ENCODE measurements around the gene MMRN1. TPM values are rescaled to one million over a fixed set of nuclear protein-coding genes. Genes with fewer than 3 reads are reported as not detected.

Gene MMRN1
- total and polyA plus RNA-seq, 2 experiments from 2014 or later: not detected

DNA sequence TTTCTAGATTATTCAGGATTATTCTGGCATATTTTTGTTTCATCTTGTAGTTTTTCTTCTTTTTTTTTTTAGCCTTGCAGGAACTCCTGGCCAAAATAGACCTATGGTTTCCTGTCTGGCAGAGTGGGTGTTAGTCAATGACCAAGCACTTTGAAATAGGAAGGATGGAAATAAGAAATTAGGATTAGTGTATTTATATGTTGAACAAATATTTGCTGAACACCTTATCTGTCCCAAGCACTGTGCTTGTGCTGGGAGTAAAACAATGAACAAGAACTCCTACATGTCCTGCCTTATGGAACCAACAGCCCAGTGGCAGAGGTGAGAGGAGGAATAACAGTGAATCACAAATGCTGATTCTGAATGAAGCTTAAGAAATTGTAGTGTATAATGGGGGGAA, 4.5 kb downstream of the MMRN1 start:
- Mint-ChIP-seq H3K27ac (no peak overlapping the region), H3K4me3 (no peak overlapping the region), H3K27me3 (ENCODE audit: insufficient read depth, low read depth, poor library complexity) (no peaks in the 10 kb centered on the region), H3K36me3 (ENCODE audit: low read depth) (no peaks in the 10 kb centered on the region), H3K9me3 (no peaks in the 10 kb centered on the region), H3K4me1 (peaks cover 3% of the 10 kb centered on the region; the same call in 2 of the 3 replicates)
- Histone ChIP-seq H3K4me2 (no peak overlapping the region), H3F3A (replicated peaks; ENCODE audit: low read depth) (no peaks in the 10 kb centered on the region), H3K9me2 (ENCODE audit: insufficient read depth) (no peaks in the 10 kb centered on the region), H3K27me3 (ENCODE audit: insufficient read depth) (no peaks in the 10 kb centered on the region), H3K36me3 (ENCODE audit: insufficient read depth) (no peaks in the 10 kb centered on the region), H3K79me2 (replicated peaks; ENCODE audit: insufficient read depth) (no peaks in the 10 kb centered on the region), H3K27ac (ENCODE audit: low read depth) (no peak overlapping the region), H2AFZ (no peak overlapping the region), H3K4me1 (ENCODE audit: insufficient read depth) (no peaks in the 10 kb centered on the region), H3K4me3 (no peak overlapping the region), H4K20me1 (replicated peaks; ENCODE audit: insufficient read depth) (no peaks in the 10 kb centered on the region)
- ATAC-seq (no peak), DNase-seq (ENCODE audit: low spot score) (no peak)
- TF ChIP-seq JUNB (IDR thresholded peaks at IDR 0.05; ENCODE audit: unreplicated experiment): no peak
- TF ChIP-seq, protein P1, sequence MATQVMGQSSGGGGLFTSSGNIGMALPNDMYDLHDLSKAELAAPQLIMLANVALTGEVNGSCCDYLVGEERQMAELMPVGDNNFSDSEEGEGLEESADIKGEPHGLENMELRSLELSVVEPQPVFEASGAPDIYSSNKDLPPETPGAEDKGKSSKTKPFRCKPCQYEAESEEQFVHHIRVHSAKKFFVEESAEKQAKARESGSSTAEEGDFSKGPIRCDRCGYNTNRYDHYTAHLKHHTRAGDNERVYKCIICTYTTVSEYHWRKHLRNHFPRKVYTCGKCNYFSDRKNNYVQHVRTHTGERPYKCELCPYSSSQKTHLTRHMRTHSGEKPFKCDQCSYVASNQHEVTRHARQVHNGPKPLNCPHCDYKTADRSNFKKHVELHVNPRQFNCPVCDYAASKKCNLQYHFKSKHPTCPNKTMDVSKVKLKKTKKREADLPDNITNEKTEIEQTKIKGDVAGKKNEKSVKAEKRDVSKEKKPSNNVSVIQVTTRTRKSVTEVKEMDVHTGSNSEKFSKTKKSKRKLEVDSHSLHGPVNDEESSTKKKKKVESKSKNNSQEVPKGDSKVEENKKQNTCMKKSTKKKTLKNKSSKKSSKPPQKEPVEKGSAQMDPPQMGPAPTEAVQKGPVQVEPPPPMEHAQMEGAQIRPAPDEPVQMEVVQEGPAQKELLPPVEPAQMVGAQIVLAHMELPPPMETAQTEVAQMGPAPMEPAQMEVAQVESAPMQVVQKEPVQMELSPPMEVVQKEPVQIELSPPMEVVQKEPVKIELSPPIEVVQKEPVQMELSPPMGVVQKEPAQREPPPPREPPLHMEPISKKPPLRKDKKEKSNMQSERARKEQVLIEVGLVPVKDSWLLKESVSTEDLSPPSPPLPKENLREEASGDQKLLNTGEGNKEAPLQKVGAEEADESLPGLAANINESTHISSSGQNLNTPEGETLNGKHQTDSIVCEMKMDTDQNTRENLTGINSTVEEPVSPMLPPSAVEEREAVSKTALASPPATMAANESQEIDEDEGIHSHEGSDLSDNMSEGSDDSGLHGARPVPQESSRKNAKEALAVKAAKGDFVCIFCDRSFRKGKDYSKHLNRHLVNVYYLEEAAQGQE (IDR thresholded peaks at IDR 0.05; ENCODE audit: unreplicated experiment): no peak
- no peak for TF ChIP-seq EZH2phosphoT487 (IDR thresholded peaks at IDR 0.05; ENCODE audit: unreplicated experiment)
- no peak for TF ChIP-seq STAT1 (IDR thresholded peaks at IDR 0.05; ENCODE audit: unreplicated experiment)
- no peak for TF ChIP-seq NANOG (IDR thresholded peaks at IDR 0.05; ENCODE audit: borderline replicate concordance)
- TF ChIP-seq, protein P2, sequence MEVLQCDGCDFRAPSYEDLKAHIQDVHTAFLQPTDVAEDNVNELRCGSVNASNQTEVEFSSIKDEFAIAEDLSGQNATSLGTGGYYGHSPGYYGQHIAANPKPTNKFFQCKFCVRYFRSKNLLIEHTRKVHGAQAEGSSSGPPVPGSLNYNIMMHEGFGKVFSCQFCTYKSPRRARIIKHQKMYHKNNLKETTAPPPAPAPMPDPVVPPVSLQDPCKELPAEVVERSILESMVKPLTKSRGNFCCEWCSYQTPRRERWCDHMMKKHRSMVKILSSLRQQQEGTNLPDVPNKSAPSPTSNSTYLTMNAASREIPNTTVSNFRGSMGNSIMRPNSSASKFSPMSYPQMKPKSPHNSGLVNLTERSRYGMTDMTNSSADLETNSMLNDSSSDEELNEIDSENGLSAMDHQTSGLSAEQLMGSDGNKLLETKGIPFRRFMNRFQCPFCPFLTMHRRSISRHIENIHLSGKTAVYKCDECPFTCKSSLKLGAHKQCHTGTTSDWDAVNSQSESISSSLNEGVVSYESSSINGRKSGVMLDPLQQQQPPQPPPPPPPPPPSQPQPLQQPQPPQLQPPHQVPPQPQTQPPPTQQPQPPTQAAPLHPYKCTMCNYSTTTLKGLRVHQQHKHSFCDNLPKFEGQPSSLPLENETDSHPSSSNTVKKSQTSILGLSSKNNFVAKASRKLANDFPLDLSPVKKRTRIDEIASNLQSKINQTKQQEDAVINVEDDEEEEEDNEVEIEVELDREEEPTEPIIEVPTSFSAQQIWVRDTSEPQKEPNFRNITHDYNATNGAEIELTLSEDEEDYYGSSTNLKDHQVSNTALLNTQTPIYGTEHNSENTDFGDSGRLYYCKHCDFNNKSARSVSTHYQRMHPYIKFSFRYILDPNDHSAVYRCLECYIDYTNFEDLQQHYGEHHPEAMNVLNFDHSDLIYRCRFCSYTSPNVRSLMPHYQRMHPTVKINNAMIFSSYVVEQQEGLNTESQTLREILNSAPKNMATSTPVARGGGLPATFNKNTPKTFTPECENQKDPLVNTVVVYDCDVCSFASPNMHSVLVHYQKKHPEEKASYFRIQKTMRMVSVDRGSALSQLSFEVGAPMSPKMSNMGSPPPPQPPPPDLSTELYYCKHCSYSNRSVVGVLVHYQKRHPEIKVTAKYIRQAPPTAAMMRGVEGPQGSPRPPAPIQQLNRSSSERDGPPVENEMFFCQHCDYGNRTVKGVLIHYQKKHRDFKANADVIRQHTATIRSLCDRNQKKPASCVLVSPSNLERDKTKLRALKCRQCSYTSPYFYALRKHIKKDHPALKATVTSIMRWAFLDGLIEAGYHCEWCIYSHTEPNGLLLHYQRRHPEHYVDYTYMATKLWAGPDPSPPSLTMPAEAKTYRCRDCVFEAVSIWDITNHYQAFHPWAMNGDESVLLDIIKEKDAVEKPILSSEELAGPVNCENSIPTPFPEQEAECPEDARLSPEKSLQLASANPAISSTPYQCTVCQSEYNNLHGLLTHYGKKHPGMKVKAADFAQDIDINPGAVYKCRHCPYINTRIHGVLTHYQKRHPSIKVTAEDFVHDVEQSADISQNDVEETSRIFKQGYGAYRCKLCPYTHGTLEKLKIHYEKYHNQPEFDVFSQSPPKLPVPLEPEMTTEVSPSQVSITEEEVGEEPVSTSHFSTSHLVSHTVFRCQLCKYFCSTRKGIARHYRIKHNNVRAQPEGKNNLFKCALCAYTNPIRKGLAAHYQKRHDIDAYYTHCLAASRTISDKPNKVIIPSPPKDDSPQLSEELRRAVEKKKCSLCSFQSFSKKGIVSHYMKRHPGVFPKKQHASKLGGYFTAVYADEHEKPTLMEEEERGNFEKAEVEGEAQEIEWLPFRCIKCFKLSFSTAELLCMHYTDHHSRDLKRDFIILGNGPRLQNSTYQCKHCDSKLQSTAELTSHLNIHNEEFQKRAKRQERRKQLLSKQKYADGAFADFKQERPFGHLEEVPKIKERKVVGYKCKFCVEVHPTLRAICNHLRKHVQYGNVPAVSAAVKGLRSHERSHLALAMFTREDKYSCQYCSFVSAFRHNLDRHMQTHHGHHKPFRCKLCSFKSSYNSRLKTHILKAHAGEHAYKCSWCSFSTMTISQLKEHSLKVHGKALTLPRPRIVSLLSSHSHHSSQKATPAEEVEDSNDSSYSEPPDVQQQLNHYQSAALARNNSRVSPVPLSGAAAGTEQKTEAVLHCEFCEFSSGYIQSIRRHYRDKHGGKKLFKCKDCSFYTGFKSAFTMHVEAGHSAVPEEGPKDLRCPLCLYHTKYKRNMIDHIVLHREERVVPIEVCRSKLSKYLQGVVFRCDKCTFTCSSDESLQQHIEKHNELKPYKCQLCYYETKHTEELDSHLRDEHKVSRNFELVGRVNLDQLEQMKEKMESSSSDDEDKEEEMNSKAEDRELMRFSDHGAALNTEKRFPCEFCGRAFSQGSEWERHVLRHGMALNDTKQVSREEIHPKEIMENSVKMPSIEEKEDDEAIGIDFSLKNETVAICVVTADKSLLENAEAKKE (CRISPR knock-in tag; IDR thresholded peaks at IDR 0.05): no peak
- TF ChIP-seq, protein P3, sequence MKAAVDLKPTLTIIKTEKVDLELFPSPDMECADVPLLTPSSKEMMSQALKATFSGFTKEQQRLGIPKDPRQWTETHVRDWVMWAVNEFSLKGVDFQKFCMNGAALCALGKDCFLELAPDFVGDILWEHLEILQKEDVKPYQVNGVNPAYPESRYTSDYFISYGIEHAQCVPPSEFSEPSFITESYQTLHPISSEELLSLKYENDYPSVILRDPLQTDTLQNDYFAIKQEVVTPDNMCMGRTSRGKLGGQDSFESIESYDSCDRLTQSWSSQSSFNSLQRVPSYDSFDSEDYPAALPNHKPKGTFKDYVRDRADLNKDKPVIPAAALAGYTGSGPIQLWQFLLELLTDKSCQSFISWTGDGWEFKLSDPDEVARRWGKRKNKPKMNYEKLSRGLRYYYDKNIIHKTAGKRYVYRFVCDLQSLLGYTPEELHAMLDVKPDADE (IDR thresholded peaks at IDR 0.05): no peak
- TF ChIP-seq ZNF114 (CRISPR knock-in tag; IDR thresholded peaks at IDR 0.05): no peak
- TF ChIP-seq, protein P4, sequence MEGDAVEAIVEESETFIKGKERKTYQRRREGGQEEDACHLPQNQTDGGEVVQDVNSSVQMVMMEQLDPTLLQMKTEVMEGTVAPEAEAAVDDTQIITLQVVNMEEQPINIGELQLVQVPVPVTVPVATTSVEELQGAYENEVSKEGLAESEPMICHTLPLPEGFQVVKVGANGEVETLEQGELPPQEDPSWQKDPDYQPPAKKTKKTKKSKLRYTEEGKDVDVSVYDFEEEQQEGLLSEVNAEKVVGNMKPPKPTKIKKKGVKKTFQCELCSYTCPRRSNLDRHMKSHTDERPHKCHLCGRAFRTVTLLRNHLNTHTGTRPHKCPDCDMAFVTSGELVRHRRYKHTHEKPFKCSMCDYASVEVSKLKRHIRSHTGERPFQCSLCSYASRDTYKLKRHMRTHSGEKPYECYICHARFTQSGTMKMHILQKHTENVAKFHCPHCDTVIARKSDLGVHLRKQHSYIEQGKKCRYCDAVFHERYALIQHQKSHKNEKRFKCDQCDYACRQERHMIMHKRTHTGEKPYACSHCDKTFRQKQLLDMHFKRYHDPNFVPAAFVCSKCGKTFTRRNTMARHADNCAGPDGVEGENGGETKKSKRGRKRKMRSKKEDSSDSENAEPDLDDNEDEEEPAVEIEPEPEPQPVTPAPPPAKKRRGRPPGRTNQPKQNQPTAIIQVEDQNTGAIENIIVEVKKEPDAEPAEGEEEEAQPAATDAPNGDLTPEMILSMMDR (conservative IDR thresholded peaks at IDR 0.05; ENCODE audit: low read depth in 2 of 2): no peak
- TF ChIP-seq EZH2 (IDR thresholded peaks at IDR 0.05; ENCODE audit: low read depth, unreplicated experiment): no peak
- TF ChIP-seq CREB1 (CRISPR knock-in tag; IDR thresholded peaks at IDR 0.05; ENCODE audit: low read depth): no peak
- TF ChIP-seq ZNF331 (CRISPR knock-in tag; IDR thresholded peaks at IDR 0.05; ENCODE audit: low read depth): no peak
- no peak for TF ChIP-seq POLR2AphosphoS5 (IDR thresholded peaks at IDR 0.05; ENCODE audit: low read depth)

Data from GM23338 (cell line).